Femur (tissue), 1 donor: Measurements from ENCODE around the gene SORBS2.
"Not testable (repeated sequence)": the region's sequence is repeated elsewhere in the genome, so short reads cannot be mapped to it uniquely, and the experiment has no call there.

Experiments used
- DNase-seq: peaks from one replicate; pipeline ENCODE4 v3.0.0-alpha.2; 2017

SORBS2 gene

DNA sequence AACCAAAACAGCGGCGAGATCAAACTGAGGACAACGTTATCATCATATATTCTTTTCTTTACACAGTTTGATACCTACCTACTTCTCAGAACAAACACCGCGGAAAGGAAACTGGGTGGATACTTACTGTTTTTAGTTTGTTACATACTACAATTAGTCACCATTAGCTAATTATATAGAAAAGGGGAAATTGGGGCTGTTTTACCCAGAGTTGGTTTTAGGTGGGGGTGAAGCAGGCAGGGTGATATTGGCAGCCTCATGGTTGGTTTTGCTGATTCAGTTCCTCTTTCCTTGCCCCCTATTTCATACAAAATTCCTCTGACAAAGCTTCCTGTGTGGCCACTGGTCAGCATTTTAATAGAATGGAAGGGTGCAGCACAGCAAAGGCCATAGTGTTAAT is 77.8 kb downstream of the SORBS2 start:
- no peak for DNase-seq

DNA sequence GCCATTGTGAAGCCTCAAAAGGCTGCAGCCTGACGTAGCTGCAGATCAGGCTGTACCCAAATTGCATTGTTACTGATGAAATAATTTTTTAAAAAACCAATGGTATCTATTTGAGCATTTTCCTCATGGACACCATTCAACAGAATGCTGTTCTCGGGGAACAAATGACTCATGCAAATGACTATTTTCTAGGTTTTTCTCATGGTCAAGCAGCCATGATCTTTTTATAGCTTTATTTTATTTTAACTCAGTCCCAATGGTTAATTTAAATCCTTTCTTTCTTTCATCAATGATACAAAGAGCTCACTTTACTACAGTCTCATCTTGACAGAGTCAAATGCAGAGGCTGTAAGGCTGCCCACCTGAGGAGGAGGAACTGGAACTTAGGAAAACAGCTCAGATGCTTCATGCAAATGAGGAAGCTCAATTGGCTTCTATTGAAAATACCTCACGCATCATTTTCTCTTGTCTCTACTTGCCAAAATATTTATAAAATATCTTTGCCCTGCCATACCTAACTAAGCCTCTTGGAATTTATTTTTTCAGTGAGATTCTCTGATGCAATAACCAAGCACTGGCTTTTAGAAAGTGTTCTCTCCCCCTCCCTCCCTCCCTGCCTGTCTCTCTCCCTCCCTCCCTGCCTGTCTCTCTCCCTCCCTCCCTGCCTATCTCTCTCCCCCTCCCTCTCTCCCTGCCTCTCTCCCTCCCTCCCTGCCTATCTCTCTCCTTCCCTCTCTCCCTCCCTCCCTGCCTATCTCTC is 81.0 kb downstream of the SORBS2 start:
- DNase-seq: no peak

DNA sequence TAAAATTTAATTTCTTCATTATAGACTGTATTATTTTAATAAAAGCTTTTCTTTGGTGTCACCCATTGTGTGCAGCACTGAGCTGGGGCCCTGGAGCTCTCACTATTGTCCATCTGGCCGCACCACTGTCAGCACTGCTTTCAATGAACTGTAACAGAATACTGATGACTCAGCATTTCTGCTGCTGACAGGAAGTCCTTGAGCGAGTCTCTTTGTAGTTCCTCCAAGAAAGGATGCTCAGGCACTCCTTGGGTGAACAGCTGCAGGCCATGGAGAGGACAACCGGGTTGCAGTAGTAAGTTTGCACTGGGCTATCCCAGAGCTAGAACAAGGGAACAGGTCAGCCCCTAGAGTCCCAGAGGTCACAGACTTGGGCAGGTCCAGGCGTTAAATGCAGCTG is 81.6 kb downstream of the SORBS2 start:
- peak; percentile 28 for DNase-seq

DNA sequence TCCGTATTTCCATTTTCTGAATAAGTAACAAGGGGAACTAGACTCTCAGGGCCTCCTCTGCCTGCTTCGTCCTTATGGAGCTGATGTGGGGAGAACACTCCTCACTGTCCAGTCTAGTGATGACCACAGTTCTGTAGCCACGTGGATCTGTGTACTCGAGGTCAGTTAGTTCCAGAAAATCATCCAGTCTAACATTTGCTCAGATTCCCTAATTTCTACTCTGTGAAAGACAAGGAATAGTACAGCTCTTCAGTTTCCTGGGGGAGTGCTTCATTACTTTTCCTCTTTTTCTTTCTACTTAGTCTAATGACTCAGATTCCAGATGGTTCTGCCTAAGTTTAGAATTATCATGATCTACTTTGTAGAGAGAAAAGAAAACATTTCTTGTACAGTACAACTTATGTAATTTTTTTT is 82.6 kb downstream of the SORBS2 start:
- no peak for DNase-seq

DNA sequence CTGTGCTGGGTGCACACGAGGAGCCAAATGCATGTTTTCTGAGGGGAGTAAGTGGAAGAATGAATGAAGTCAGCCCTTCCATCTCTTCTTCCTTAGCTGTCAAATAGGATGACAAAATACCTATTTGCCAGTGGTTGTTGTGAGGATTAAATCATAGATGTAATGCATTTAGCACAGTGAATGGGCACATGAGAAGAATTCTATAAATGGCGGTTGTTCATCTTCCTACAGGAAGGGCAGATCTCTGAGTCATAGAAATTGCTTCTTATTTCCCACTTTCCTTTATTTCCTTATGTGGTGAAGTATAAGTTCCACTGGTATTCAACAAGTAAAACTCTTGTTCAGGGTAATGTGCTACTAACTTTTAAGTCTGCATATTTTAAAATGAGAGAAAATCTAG is 83.1 kb downstream of the SORBS2 start:
- DNase-seq: no peak

DNA sequence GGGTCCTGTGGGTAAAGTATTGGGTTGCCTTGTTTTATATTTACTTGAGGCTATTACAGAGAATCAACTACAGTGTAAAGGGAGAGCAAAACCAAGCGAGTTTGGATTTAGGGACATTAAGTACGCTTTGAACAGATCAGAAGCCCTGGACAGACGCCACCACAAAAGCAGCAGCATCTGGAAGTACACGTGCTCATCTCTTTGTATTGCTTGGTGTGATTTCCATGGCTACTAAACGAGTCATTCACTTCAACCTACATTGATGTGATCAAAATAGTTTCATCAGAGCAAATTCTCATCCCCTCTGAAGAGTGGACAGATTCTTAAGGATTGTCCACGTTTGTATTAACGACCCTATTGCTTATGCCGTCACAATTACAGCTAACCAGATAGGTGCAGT is 85.1 kb downstream of the SORBS2 start:
- peak; percentile 49 for DNase-seq

DNA sequence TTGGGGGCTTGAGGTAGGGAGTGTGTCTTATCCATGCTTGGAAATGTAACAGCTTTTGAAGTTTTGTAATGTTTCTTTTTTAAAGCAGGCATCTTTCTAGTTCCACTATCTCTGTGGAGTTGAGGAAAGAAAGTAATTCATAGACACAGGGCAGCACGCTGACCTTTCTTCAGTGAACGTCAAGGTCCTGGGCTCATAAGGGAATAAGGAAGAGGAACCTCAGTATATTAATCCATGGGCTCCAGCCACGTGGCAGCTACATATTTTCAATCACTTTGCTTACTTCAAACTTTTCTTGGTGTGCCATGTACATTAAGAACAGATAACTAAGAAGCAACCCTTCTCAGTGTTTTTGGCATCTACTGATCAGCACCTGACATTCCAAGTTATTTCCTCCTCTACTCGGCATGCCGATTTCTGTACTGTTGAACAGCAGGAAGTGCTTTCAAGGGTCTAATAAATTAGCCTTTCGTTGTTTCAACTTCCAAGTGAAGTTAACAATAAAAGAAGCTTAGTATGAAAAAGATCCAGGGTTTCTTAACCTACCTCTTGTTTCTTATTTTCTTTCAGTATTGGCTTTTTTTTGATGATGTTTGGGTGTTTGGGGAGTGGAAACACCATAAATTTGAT is 88.2 kb downstream of the SORBS2 start:
- DNase-seq: no peak

DNA sequence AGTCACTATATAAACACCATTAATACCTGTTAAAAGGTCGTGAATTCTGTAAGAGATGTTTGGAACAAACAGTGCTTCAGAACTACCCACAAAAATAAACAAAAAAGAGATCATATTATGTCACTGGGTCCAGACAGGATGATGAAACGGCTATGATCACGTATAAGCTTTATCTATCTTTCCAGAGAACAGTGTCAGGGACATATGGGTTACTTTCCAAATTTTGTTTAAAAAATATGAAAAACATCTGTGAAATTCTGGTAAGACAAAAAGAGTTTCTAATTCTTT is 90.0 kb downstream of the SORBS2 start:
- no peak for DNase-seq

DNA sequence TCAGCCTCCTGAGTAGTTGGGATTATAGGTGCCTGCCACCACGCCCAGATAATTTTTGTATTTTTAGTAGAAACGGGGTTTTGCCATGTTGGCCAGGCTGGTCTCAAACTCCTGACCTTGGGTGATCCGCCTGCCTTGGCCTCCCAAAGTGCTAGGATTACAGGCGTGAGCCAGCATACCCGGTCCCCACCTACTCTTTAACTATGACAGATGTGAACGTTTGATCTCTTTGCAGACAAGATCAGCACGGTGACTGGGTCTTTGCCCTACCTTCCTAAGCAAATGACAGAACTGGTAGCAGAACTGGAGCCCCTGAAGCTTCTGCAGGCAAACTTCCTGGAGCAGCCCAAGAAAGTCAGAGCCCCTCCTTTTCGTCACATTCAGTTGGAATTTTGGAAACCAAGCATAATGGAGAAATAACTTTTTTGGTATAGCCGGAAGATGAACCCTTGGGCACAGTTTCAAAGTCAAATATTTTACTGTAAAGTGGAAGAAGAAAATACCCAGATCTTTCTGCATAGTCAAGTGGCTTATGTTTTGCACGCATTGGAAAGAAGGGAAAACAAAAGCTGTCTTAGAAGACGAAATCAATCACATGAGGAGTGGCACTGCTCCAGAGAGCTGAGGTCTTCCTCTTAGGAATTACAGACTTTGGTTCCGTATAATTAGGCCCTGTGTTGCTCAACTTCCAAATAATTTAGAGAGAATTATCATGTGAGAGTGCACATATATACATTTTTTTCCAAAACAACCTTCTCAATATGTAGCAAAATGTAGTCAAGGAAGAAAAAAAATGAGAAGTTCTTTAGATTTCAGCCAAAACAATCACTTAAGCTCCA is 90.6 kb downstream of the SORBS2 start:
- peak; percentile 34 for DNase-seq

DNA sequence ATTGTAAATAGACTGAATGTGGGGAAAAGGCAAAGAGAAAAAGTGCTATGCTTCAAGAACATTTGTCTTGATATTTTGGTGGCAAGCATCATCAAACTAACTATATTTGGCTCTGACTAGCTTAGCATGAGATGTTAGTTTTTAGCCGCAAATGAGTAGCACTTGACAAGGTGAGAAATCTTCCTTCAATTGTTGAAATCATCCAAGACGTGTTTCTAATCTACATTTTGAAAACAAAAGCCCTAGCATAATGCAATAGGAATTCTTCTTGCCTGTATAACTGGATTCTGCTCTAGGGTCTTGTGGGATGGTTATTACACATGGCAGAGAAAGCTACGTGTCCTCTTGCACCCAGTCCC is 92.5 kb downstream of the SORBS2 start:
- no peak for DNase-seq

DNA sequence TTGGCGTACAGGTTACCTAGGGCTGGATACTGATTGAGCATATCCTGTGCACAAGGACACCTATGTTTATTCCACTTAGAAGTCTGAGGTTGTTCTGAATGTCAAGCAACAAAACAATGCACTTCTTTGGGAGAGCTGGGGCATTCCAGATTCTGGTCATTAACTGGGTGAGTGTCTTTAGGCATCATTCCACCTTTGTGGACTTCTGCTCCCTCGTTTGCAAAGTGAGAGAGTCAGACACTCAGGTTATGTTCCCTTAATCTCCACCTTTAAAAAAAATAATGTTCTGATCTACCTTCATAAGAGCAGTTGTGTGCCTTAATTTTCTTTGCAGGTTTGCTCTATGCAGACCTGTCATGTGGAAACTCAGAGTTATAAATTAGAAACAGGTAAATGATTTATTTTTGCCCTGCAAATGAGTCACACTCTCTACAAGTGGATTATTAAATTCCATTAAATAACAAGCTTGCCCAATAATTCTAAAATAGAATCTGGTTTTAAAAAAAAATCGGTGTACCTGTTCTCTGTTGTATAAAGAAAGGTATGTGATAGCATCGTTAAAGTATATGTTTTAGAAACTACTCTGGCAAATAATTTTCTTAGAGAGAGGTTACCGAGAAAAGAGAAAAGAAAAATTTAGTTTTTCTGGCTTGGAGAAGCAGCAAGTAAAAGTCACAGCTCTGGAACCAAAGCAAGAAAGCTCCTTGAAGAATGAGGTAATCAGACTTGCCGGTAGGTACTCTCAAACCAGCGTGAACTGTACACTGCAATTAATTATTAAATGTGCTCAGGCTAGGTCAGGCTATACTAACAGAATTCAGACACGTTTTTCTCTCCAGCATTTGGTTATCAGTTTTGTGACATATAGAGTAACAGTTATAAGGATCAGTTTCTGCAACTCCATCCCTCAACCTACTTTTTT is 93.2 kb downstream of the SORBS2 start:
- DNase-seq: no peak

DNA sequence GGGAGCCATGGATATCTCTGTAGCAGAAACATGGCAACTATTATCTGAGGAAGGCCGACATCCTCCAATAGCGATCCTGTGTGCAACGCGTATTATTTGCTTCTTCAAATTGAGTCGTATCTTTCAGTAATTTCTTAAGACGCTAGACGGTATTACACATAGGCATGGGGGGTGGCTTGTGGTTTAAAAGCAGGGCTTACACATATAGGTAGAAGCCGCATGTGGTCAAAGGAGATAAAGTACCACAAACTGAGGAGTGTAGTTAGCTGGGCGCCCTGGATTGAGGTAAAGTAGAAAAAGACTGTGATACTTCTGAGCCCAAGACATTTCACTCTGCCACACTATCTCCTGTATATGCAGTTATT is 94.6 kb downstream of the SORBS2 start:
- no peak for DNase-seq

DNA sequence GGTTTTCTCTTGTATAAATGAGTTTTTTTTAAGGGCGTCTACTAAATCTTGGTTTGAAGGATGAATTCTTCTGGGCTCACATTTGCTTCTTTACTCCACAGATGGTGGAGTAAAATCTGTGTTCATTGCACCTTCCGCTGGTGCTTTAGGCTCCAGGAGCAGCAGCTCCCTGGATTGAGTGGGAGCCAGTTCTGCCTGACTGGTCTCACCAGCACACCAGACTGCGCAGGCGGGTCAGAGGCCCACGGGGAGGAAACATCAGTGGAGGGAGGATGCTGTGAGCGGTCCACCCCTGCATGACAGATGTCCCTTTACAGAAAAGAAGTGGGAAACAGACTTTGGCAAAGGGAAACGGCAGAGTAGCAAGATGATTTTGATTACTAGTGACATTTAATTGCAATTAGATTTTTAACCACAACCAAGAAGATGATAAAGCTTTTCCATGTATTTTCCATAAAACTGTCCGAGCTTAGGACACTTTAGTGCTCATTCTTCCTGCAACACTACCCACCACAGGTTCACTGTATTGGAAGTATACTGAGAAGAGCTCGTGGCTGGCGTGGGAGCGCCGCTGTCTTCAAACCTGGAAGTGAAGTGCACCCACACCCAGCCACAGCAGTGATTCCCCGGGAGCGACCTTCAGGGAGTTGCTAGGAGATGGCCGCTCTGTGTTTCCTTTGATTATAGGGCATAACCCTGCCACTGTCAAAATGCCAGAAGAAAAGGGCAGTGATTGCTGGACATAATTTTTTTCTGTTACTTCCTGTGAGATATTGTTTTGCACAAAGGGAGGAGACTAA is 95.2 kb downstream of the SORBS2 start:
- peak; percentile 48 for DNase-seq

DNA sequence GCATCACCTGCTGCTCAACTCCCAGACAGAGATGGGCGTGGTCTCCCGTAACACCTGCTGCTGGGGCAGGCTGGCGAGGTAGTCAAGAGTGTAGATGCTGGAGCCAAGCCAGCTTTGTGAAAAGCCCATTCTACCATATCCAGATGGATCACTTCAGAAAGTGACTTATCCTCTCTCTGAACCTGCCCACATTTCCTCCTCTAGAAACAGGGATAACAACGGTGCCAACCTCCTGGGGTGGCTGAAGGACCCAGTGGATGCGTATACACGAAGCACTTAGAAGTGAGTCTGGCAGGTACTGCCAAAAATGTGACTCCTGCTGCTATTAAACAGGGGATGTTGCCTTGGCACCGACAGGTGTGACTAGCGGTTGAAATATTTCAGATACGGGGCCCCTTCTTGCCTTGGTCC is 95.8 kb downstream of the SORBS2 start:
- no peak for DNase-seq

DNA sequence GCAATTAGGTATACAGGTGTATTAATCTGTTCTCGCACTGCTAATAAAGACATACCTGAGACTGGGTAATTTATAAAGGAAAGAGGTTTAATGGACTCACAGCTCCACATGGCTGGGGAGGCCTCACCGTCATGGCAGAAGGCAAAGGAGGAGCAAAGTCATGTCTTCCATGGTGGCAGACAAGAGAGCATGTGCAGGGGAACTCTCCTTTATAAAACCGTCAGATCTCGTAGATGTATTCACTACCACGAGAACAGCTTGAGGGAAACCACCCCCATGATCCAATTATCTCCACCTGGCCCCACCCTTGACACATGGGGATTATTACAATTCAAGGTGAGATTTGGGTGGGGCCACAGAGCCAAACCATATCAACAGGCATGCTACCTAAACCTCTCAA is 97.5 kb downstream of the SORBS2 start:
- not testable (repeated sequence) for DNase-seq

DNA sequence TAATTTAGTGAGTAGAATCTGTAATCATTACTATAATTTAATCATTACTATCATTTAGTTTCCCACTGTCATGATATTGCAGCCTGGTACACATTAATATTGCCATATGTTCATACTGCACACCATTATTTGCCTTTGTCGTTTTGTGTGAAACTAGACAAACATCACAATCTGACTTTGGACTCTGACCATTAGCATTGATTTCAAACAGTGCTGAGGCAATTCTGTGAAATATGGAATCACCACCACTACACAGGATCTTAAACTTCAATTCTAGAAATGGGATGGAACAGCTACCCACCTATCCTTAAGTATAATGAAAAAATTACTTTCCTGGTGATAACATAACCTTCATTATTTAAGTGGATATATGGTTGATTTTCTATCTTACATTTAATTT is 98.3 kb downstream of the SORBS2 start:
- no peak for DNase-seq

DNA sequence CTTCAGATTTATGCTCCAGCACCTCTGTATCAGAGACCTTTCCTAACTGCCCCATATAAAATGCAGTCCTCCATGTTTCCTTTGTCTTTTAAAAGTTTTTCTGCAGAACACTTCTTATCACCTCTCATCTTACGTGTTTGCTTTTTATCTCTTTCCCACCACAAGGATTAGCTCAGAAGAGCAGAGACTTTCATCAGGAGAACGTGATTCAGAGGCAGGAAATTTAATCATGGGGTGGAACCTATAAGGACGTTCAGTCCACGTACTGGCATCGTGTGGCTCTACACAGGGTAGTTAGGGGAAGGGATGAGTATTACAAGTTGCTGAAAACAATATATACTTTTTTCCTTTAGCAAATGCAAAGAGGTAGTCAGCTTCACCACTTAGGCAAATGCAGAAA is 98.7 kb downstream of the SORBS2 start:
- DNase-seq: no peak

DNA sequence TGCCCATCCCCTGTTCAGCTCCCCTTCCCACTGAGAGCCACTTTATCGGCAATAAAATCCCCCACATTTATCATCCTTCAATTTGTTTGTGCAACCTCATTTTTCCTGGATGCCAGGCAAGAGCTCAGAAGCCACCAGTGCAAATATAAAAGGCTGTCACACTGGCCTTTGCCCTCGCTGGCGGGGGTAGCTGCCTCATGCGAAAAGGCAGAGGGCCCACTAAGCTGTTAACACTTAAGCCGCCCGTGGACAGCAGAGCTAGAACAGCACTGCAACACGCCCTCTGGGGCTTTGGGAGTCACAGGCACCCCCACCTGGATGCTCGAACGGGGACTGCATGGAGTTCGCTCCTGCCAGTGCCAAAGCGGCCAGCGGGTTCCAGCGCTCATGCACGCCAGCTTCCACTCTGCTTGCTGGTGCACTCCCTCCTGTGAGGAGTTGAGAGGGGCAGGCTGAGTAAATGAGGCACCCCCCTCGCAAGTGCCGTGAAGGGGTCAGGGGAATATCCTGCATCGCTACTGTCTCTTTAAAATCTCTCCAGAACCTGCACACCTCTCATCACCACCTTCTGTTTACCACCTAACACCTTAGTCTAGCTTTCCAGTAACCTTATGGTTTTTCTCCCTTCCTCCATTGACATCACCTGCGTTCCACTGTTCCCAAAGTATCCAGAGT is 99.5 kb downstream of the SORBS2 start:
- DNase-seq: no peak

DNA sequence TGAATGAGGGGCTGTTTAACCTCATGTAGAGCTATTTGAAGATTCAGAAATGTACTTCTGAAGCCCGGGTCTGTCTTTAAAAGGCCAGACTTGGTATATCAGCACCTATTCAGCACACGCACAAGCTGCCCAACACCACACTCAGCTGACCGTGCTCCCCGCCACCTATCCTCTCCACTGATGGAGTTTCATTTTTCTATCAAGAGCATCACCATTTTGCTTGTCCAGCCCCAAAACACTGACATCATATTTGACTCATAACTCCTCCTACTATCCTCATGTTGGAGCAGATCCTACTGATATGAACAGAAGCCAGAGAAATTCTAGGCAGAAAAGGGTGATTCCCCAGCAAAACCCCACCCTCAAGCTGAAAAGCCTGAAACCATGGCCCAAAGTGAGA is 100.3 kb downstream of the SORBS2 start:
- DNase-seq: no peak

DNA sequence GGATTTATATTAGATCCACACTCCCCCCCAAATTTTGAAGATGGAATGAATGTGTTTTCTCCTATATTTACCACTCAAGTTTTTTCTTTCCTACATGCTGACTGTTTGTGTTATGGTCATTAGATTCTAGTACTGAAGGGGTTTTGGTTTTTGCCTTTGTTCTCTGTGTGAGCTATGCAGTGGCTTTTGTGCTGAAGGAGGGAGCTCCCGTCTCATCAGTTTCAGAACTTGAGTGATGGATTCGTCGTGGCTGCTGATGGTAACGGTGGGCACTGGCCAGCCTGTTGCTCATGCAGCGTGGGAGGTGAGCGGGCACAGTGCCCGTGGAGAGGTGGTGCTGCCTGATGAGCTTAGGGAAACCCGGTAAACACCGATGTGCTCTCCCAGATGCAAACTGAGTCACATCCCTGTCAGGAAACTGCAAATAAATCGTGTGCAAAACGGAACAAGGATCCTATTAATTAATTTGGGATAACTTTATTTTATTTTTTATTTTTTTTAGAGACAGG is 101.5 kb downstream of the SORBS2 start:
- no peak for DNase-seq

DNA sequence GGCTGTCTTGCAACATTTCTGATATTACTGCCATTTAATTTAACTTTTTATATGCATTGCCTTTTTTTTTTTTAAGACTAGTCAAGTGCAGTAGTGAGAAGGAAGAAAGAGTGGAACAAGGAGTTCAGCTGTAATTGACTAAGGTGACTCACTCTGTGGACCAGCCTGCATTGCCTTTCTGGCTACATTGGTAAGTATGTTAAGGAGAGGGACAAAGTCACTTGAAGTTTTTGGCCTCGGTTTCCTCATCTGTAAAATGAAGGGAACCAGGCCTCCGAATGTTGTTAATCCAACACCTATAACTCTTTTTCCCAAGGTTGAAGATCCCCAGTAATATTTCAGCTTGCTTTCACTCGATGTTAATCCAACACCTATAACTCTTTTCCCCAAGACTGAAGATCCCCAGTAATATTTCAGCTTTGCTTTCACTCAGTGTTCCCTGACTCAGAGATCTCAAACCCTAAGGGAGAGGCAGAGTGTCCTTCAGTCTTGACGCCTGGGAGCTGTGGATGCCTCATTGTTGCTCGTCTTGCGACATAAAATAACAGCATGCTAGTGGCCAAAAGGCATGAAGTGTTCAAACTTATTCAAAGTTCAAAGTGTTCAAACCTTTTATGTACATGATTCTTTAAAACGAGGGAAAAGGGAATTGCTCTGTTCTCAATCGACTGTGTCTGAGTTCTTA is 102.0 kb downstream of the SORBS2 start:
- no peak for DNase-seq
